Mesodermal cell (in vitro differentiated cells): Measurements from ENCODE around the gene TYMP.
"Not testable (repeated sequence)": the region's sequence is repeated elsewhere in the genome, so short reads cannot be mapped to it uniquely, and the experiment has no call there.

Source experiments
- H3K27ac ChIP-seq: 2 replicates; pipeline ENCODE4 v1.7.0; 2013; ENCODE audit warnings: mild to moderate bottlenecking, low read depth, low read length, moderate library complexity; ENCODE audit not compliant: severe bottlenecking
- H3K36me3 ChIP-seq: 2 replicates; pipeline ENCODE4 v1.7.1; 2013; ENCODE audit warnings: mild to moderate bottlenecking, low read length, moderate library complexity; ENCODE audit not compliant: control insufficient read depth, insufficient read depth
- H3K4me1 ChIP-seq: one replicate; pipeline ENCODE4 v1.7.1; 2013; ENCODE audit warnings: mild to moderate bottlenecking, low read length; ENCODE audit not compliant: insufficient read depth, control insufficient read depth, poor library complexity, severe bottlenecking
- H3K4me3 ChIP-seq: 2 replicates; pipeline ENCODE4 v1.7.0; 2013; ENCODE audit warnings: low read length, control low read depth, mild to moderate bottlenecking; ENCODE audit not compliant: insufficient read depth, poor library complexity, severe bottlenecking; ENCODE audit errors: extremely low read depth
- H3K9me3 ChIP-seq: 2 replicates; pipeline ENCODE4 v1.7.1; 2013; ENCODE audit warnings: mild to moderate bottlenecking, low read length, moderate library complexity; ENCODE audit not compliant: control insufficient read depth
- WGBS, 2 experiments: methylation state at CpG; one replicate each; pipeline ENCODE4 v1.1.5; 2013; ENCODE audit warnings: missing lambda C conversion rate in 2 of 2; ENCODE audit not compliant: insufficient coverage in 2 of 2; 5-methylcytosine and 5-hydroxymethylcytosine counted together

The TYMP gene

GRCh38 chr22:50546326-50547262 lies 16.8 kb upstream of the TYMP start:
- 96 to 97% methylated on average over 64 to 78 of the region's 78 CpGs for WGBS, 2 experiments
- Histone ChIP-seq H3K36me3 (no peaks in the 10 kb centered on the region), H3K4me3 (no peak overlapping the region), H3K27ac (no peak overlapping the region), H3K4me1 (peaks cover 5% of the 10 kb centered on the region), H3K9me3 (no peaks in the 10 kb centered on the region)

- no peaks in the 10 kb centered on the region for H3K36me3 ChIP-seq
- H3K4me1 ChIP-seq: peaks cover 5% of the 10 kb centered on the region
- H3K4me3 ChIP-seq: no peak within 1 kb of the TSS
- H3K9me3 ChIP-seq: no peaks in the 10 kb centered on the region
- H3K27ac ChIP-seq: no peak within 1 kb of the TSS
- WGBS, 2 experiments: 85 to 94% methylated on average over 7 to 9 of the region's 10 CpGs
Observed at GRCh38 chr22:50545522-50546325, 15.9 kb upstream of the TYMP start, which contains the start of gene KLHDC7B. KLHDC7B (plus strand) TSS chr22:50545899; CDS start chr22:50546244, 345 bp downstream.

- H3K9me3 ChIP-seq: no peaks in the 10 kb centered on the region
- H3K36me3 ChIP-seq: no peaks in the 10 kb centered on the region
- H3K4me1 ChIP-seq: peaks cover 5% of the 10 kb centered on the region
- no peak overlapping the region for H3K4me3 ChIP-seq
- H3K27ac ChIP-seq: no peak overlapping the region
- WGBS, 2 experiments: 88 to 92% methylated on average over 4 of the region's 5 CpGs
Observed at GRCh38 chr22:50544746-50545253, 15.0 kb upstream of the TYMP start.

- Histone ChIP-seq H3K4me3 (no peak overlapping the region), H3K4me1 (peaks cover 5% of the 10 kb centered on the region), H3K9me3 (no peaks in the 10 kb centered on the region), H3K27ac (no peak overlapping the region), H3K36me3 (no peaks in the 10 kb centered on the region)
- WGBS, 2 experiments: 7 to 8% methylated on average over 38 to 47 of the region's 52 CpGs
Observed at GRCh38 chr22:50544078-50544745, 14.4 kb upstream of the TYMP start.

GRCh38 chr22:50542416-50542927 lies 12.7 kb upstream of the TYMP start:
- WGBS, 2 experiments: 93 to 98% methylated on average over 16 of the region's 19 CpGs
- Histone ChIP-seq H3K9me3 (no peaks in the 10 kb centered on the region), H3K4me1 (peaks cover 5% of the 10 kb centered on the region), H3K36me3 (no peaks in the 10 kb centered on the region), H3K4me3 (no peak overlapping the region), H3K27ac (no peak overlapping the region)

GRCh38 chr22:50541667-50542026 lies 11.8 kb upstream of the TYMP start:
- H3K4me3 ChIP-seq, H3K27ac ChIP-seq, H3K36me3 ChIP-seq, H3K4me1 ChIP-seq, H3K9me3 ChIP-seq: not testable (repeated sequence)
- 90 to 96% methylated on average over 3 to 5 of the region's 5 CpGs for WGBS, 2 experiments

GRCh38 chr22:50540381-50540780 lies 10.6 kb upstream of the TYMP start:
- Histone ChIP-seq H3K4me1 (peaks cover 4% of the 10 kb centered on the region), H3K9me3 (no peaks in the 10 kb centered on the region), H3K4me3 (no peak overlapping the region), H3K36me3 (no peaks in the 10 kb centered on the region), H3K27ac (no peak overlapping the region)
- 84 to 91% methylated on average over 9 of the region's 10 CpGs for WGBS, 2 experiments

GRCh38 chr22:50537765-50538164 lies 8.0 kb upstream of the TYMP start:
- Histone ChIP-seq H3K4me1 (no peaks in the 10 kb centered on the region), H3K27ac (no peak overlapping the region), H3K9me3 (no peaks in the 10 kb centered on the region), H3K36me3 (no peaks in the 10 kb centered on the region), H3K4me3 (no peak overlapping the region)
- WGBS, 2 experiments: 90 to 94% methylated on average over 9 to 13 of the region's 13 CpGs

- Histone ChIP-seq H3K27ac (no peak overlapping the region), H3K4me3 (no peak overlapping the region), H3K9me3 (no peaks in the 10 kb centered on the region), H3K36me3 (no peaks in the 10 kb centered on the region), H3K4me1 (peaks cover 3% of the 10 kb centered on the region)
- 94% methylated on average over 3 of the region's 3 CpGs for WGBS, 2 experiments
Observed at GRCh38 chr22:50536226-50536625, 6.4 kb upstream of the TYMP start.

- no peak overlapping the region for H3K4me3 ChIP-seq
- WGBS, 2 experiments: 93 to 94% methylated on average over 3 to 5 of the region's 8 CpGs
- peaks cover 6% of the 10 kb centered on the region for H3K4me1 ChIP-seq
- H3K9me3 ChIP-seq: no peaks in the 10 kb centered on the region
- H3K27ac ChIP-seq: no peak overlapping the region
- H3K36me3 ChIP-seq: no peaks in the 10 kb centered on the region
Observed at GRCh38 chr22:50535113-50535512, 5.3 kb upstream of the TYMP start.
